Fibroblast of lung (primary cell): ENCODE data around the gene HDAC4. TPM values are rescaled to one million over a fixed set of nuclear protein-coding genes. Genes with fewer than 3 reads are reported as not detected.

ENCODE experiments used
- DNase-seq, 2 donors: peaks; one replicate each; pipeline versions ENCODE4 v3.0.0 to v3.0.0-alpha.2; 2010; ENCODE audit warnings: low read depth in 2 of 2
- H2AFZ ChIP-seq: 2 replicates; pipeline ENCODE4 v1.5.1; 2012; ENCODE audit warnings: low read length, control low read depth, inconsistent platforms
- H3K27ac ChIP-seq: 2 replicates; pipeline ENCODE4 v1.5.1; 2011; ENCODE audit warnings: low read length, control low read depth; ENCODE audit not compliant: insufficient read depth
- H3K27me3 ChIP-seq: 2 replicates; pipeline ENCODE4 v1.5.1; 2011; ENCODE audit warnings: mild to moderate bottlenecking, low read length; ENCODE audit not compliant: control insufficient read depth, insufficient read depth
- H3K36me3 ChIP-seq: 2 replicates; pipeline ENCODE4 v1.5.1; 2011; ENCODE audit warnings: low read length; ENCODE audit not compliant: control insufficient read depth, insufficient read depth
- H3K4me1 ChIP-seq: 2 replicates; pipeline ENCODE4 v1.5.1; 2011; ENCODE audit warnings: low read length; ENCODE audit not compliant: control insufficient read depth, insufficient read depth; ENCODE audit errors: extremely low read depth
- H3K4me2 ChIP-seq: 2 replicates; pipeline ENCODE4 v1.5.1; 2011; ENCODE audit warnings: low read length, control low read depth; ENCODE audit not compliant: insufficient read depth; ENCODE audit errors: extremely low read depth
- H3K4me3 ChIP-seq, 4 experiments: fragments of 200-600 bp in 1 of 4; sonication (generic) in 1 of 4; replicated peaks in 1 of 4; 2 replicates each; pipeline ENCODE4 v1.5.1; 2011 to 2016; ENCODE audit warnings: low read length in 4 of 4, low read depth in 3 of 4, mild to moderate bottlenecking in 3 of 4, control low read depth in 2 of 4, inconsistent platforms in 1 of 4, mixed read lengths in 1 of 4; ENCODE audit not compliant: insufficient read depth in 1 of 4; ENCODE audit errors: control extremely low read depth in 1 of 4
- H3K79me2 ChIP-seq: 2 replicates; pipeline ENCODE4 v1.5.1; 2012; ENCODE audit warnings: mild to moderate bottlenecking, low read length, inconsistent platforms; ENCODE audit not compliant: control insufficient read depth, insufficient read depth
- H3K9ac ChIP-seq: 2 replicates; pipeline ENCODE4 v1.5.1; 2011; ENCODE audit warnings: mild to moderate bottlenecking, low read length, control low read depth; ENCODE audit not compliant: insufficient read depth
- H3K9me3 ChIP-seq: 2 replicates; pipeline ENCODE4 v1.5.1; 2012; ENCODE audit warnings: low read depth, low read length; ENCODE audit not compliant: control insufficient read depth, insufficient read depth
- H4K20me1 ChIP-seq: 2 replicates; pipeline ENCODE4 v1.5.1; 2011; ENCODE audit warnings: low read length; ENCODE audit not compliant: control insufficient read depth, insufficient read depth; ENCODE audit errors: extremely low read depth
- EZH2 ChIP-seq: IDR thresholded peaks from 2 replicates; pipeline ENCODE4 v1.5.1; 2012; ENCODE audit warnings: low read length, control low read depth, mild to moderate bottlenecking; ENCODE audit errors: missing control alignments
- polyA plus RNA-seq, 2 donors: library from polyadenylated mRNA; depleted of rRNA in 1 of 2; stranded (reverse) in 1 of 2; unstranded in 1 of 2; fragments of >200 nt; gene quantifications; 2 replicates each; pipeline ENCODE4 v1.2.1, GENCODE V29; 2011 to 2012; ENCODE audit warnings: missing spikeins in 1 of 2
- total RNA-seq: library from RNA; depleted of rRNA; stranded (reverse); fragments of >200 nt; gene quantifications from 2 replicates; pipeline ENCODE4 v1.2.1, GENCODE V29; 2014
- TF ChIP-seq, protein P1 (sequence below), 2 donors: IDR thresholded peaks in 1 of 2; conservative IDR thresholded peaks in 1 of 2; 1 replicate in 1 of 2; 2 replicates in 1 of 2; pipeline ENCODE4 v1.5.1; 2011 to 2012; ENCODE audit warnings: low read length in 2 of 2, control low read depth in 1 of 2, inconsistent platforms in 1 of 2, low read depth in 1 of 2, mild to moderate bottlenecking in 1 of 2

HDAC4 gene
- total and polyA plus RNA-seq, 2 donors (not counting 1 experiment from before 2014, with no cell fraction given): 7.4 to 19.8 TPM

DNA sequence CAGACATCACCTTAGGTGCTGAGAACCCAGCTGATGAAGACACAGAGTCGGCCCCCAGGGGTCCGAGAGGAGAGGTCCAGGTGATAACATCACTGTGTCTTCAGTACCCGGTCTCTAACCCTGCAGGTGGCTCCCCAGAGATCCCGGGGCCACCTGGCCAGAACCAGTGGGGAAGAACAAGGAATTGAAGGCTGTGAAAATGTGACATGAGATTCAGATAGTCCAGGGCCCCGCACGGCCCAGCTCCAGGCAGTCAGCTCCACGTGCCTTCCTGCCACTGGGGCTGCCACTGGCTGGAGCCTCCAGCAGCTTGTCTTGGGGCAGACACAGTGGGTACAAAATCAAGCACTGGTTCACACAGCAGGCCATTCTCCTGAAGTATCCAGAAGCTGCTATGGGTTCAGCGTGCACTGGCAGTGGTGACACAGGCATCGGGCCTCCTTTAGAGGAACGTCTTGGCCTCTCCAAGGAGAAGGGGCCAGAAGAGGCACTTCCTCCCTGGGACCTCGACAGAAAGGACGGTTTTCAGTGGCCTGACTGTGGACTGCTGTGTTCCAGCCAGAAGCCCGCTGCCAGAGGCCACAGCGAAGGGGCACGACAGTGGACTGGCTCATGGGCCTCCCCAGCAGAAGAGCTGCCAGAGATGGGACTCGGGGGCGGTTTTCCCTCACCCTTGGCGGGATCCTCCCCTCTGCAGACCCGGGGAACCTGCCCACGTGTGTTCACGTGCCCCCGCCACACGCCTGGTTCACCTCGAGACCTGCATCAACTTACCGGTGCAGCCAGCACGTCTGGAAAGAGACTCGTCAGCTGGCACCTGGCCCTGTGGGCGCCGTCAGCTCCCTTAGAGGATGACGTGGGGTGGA is 150.4 kb downstream of the HDAC4 start:
- no peak for TF ChIP-seq EZH2
- TF ChIP-seq, protein P1, sequence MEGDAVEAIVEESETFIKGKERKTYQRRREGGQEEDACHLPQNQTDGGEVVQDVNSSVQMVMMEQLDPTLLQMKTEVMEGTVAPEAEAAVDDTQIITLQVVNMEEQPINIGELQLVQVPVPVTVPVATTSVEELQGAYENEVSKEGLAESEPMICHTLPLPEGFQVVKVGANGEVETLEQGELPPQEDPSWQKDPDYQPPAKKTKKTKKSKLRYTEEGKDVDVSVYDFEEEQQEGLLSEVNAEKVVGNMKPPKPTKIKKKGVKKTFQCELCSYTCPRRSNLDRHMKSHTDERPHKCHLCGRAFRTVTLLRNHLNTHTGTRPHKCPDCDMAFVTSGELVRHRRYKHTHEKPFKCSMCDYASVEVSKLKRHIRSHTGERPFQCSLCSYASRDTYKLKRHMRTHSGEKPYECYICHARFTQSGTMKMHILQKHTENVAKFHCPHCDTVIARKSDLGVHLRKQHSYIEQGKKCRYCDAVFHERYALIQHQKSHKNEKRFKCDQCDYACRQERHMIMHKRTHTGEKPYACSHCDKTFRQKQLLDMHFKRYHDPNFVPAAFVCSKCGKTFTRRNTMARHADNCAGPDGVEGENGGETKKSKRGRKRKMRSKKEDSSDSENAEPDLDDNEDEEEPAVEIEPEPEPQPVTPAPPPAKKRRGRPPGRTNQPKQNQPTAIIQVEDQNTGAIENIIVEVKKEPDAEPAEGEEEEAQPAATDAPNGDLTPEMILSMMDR (conservative IDR thresholded peaks at IDR 0.05 in 1 of 2, IDR thresholded peaks at IDR 0.05 in 1 of 2; ENCODE audit: low read depth in 1 of 2, low read length in 2 of 2): no peak
- no peaks in the 10 kb centered on the region for H3K36me3 ChIP-seq
- H3K4me3 ChIP-seq: no peak overlapping the region
- DNase-seq: no peak
- peaks cover 4% of the 10 kb centered on the region for H3K4me1 ChIP-seq
- no peak overlapping the region for H3K9ac ChIP-seq
- H3K4me2 ChIP-seq: peak overlapping the region; percentile 28
- H4K20me1 ChIP-seq: no peaks in the 10 kb centered on the region
- no peaks in the 10 kb centered on the region for H3K9me3 ChIP-seq
- H3K27ac ChIP-seq: peak overlapping the region; percentile 68
- H2AFZ ChIP-seq: peak overlapping the region; percentile 15
- H3K27me3 ChIP-seq: no peaks in the 10 kb centered on the region
- H3K79me2 ChIP-seq: peaks cover 3% of the 10 kb centered on the region

DNA sequence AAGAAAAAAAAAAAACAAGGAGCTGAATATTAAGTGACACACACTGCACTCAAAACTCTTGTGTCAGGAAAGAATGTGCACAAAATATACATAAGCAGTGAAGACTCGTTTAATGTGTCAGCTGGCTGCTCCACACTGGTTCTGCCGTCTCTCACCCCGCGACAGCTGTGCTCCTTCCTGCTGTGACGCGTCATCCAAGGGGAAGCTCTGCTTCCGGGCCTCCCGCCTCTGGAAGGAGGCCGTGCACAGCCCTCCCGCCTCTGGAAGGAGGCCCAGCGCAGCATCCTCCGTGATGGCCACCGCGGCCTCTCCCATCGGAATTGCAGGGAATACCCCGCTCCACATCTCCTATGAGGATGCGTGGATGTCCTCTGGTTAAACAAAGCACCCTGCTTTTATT is 151.0 kb downstream of the HDAC4 start:
- H3K9ac ChIP-seq: no peak overlapping the region

DNA sequence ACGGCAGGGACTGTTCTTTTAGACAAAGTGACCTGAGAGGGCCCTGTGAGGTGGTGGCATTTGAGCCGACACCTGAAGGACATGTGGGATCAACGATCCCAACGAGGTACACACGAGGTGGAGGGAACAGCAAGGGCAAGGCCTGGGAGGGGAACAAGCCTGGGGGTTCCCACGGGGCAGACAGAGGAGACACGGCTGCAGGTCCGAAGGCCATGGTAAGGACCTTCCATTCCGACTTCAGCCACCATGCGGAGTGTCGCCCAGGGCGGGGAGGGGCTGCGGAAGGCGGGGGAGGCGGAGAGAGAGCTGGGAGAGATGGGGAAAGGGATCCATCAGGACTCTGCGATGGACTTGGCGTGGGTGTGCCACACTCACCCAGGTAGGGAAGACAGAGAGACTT is 151.8 kb downstream of the HDAC4 start:
- H3K4me2 ChIP-seq: peak overlapping the region; percentile 28
- H3K27ac ChIP-seq: peak overlapping the region; percentile 68
- H3K27me3 ChIP-seq: no peaks in the 10 kb centered on the region
- no peak overlapping the region for H2AFZ ChIP-seq
- H3K4me1 ChIP-seq: peaks cover 4% of the 10 kb centered on the region
- H4K20me1 ChIP-seq: no peaks in the 10 kb centered on the region
- peaks cover 3% of the 10 kb centered on the region for H3K79me2 ChIP-seq
- H3K36me3 ChIP-seq: no peaks in the 10 kb centered on the region
- H3K9ac ChIP-seq: no peak overlapping the region
- no peaks in the 10 kb centered on the region for H3K9me3 ChIP-seq
- TF ChIP-seq, protein P1 (conservative IDR thresholded peaks at IDR 0.05 in 1 of 2, IDR thresholded peaks at IDR 0.05 in 1 of 2; ENCODE audit: low read depth in 1 of 2, low read length in 2 of 2): no peak
- no peak for TF ChIP-seq EZH2
- DNase-seq: no peak
- no peak overlapping the region for H3K4me3 ChIP-seq

More for the DNA sequence above, 151.0 kb downstream of the HDAC4 start:
- Histone ChIP-seq H3K27me3 (no peaks in the 10 kb centered on the region), H3K27ac (peak overlapping the region; percentile 68), H2AFZ (peak overlapping the region; percentile 15), H3K4me3 (peak overlapping the region in 1 of 4 experiments; percentile 8), H3K4me2 (peak overlapping the region; percentile 28), H3K4me1 (peaks cover 4% of the 10 kb centered on the region), H4K20me1 (no peaks in the 10 kb centered on the region), H3K79me2 (peaks cover 3% of the 10 kb centered on the region), H3K36me3 (no peaks in the 10 kb centered on the region), H3K9me3 (no peaks in the 10 kb centered on the region)
- no peak for TF ChIP-seq EZH2
- TF ChIP-seq, protein P1 (conservative IDR thresholded peaks at IDR 0.05 in 1 of 2, IDR thresholded peaks at IDR 0.05 in 1 of 2; ENCODE audit: low read depth in 1 of 2, low read length in 2 of 2): no peak
- peak; percentile 40 to 89 for DNase-seq
